ENCODE measurements around the gene PPP1R17. TPM values are rescaled to one million over a fixed set of nuclear protein-coding genes. Genes with fewer than 3 reads are reported as not detected.

Gene PPP1R17
- total and polyA plus RNA-seq, 2 donors (not counting 3 experiments of a cell fraction or from before 2014, with no cell fraction given) = not detected

- Histone ChIP-seq H4K20me1 (replicated peaks; ENCODE audit: control insufficient read depth, extremely low read depth, insufficient read depth, low read length) (no peaks in the 10 kb centered on the region), H3K27me3 (ENCODE audit: control insufficient read depth in 2 of 2, insufficient read depth in 2 of 2, low read length in 2 of 2) (no peaks in the 10 kb centered on the region), H3K4me2 (ENCODE audit: insufficient read depth, low read length) (no peak overlapping the region), H3K9me1 (replicated peaks; ENCODE audit: control insufficient read depth, extremely low read depth, insufficient read depth, low read length) (no peaks in the 10 kb centered on the region), H3K9me3 (replicated peaks; ENCODE audit: control insufficient read depth, insufficient read depth, low read length) (no peaks in the 10 kb centered on the region), H3K4me1 (ENCODE audit: control insufficient read depth, extremely low read depth, insufficient read depth, low read length) (no peaks in the 10 kb centered on the region), H3K4me3 (replicated peaks in 1 of 3; ENCODE audit: insufficient read depth in 1 of 3, low read depth in 1 of 3, low read length in 3 of 3) (no peak overlapping the region), H3K9ac (replicated peaks; ENCODE audit: extremely low read depth, insufficient read depth, low read length) (no peak overlapping the region), H2AFZ (ENCODE audit: low read depth, low read length) (no peak overlapping the region), H3K79me2 (ENCODE audit: control insufficient read depth, insufficient read depth, low read length) (no peaks in the 10 kb centered on the region), H3K36me3 (ENCODE audit: control insufficient read depth in 2 of 2, extremely low read depth in 1 of 2, insufficient read depth in 2 of 2, low read length in 2 of 2) (no peaks in the 10 kb centered on the region), H3K27ac (ENCODE audit: insufficient read depth, low read depth, low read length) (no peak overlapping the region)
- ChIA-PET CTCF (no interaction called here), POLR2A (no interaction called here)
- dilution Hi-C loops (cut with MboI; ENCODE audit: extremely low pct_ligation_motif_present, low sequenced_read_pairs) (no loop called here), intact Hi-C loops (cut with micrococcal nuclease) (no loop called here)
- no peak for TF ChIP-seq FOS (IDR thresholded peaks at IDR 0.05; ENCODE audit: borderline replicate concordance, insufficient read depth, low read length)
- TF ChIP-seq EZH2 (IDR thresholded peaks at IDR 0.05; ENCODE audit: borderline replicate concordance, low read depth, low read length, severe bottlenecking) = no peak
- no peak for TF ChIP-seq GATA2 (IDR thresholded peaks at IDR 0.05; ENCODE audit: insufficient read depth, insufficient read length, low read depth, low read length)
- no TSS peak for BruUV-seq (replicated peaks)
- no peak for DNase-seq (ENCODE audit: low read depth, low spot score)
- FAIRE-seq = no peak
Measured at GRCh38 chr7:31716355-31716754, 29.3 kb downstream of the PPP1R17 start.

DNA sequence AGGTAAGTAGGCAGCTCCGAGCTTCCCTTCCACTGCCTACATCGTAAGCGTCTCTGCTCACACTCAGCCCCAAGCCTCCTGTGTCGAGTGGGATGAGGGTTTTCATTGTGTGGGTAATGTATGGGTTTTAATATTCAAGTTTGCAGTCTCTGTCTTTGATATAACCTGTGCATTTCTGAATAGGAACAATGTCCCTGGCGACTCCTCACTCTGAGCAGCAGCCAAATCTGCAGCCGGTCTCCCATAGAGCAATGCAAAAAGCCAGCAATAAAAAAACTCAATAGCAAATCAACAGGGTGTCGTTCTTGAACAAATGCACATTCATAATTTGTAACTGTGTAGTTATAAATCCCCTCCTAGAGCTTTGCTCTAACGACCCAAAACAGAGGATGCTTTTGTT is 33.4 kb downstream of the PPP1R17 start:
- H3K9me1 ChIP-seq (replicated peaks; ENCODE audit: control insufficient read depth, extremely low read depth, insufficient read depth, low read length) = no peaks in the 10 kb centered on the region
- peaks cover 4% of the 10 kb centered on the region for H3K4me1 ChIP-seq (ENCODE audit: control insufficient read depth, extremely low read depth, insufficient read depth, low read length)
- dilution Hi-C loops (cut with MboI; ENCODE audit: extremely low pct_ligation_motif_present, low sequenced_read_pairs) = no loop called here
- no peak for FAIRE-seq
- H2AFZ ChIP-seq (ENCODE audit: low read depth, low read length) = no peak overlapping the region
- BruUV-seq (replicated peaks) = no TSS peak
- DNase-seq (ENCODE audit: low read depth, low spot score) = no peak
- ChIA-PET POLR2A (no interaction called here), CTCF (no interaction called here)
- no peak overlapping the region for H3K4me3 ChIP-seq (replicated peaks in 1 of 3; ENCODE audit: insufficient read depth in 1 of 3, low read depth in 1 of 3, low read length in 3 of 3)
- no peak overlapping the region for H3K4me2 ChIP-seq (ENCODE audit: insufficient read depth, low read length)
- H3K27ac ChIP-seq (ENCODE audit: insufficient read depth, low read depth, low read length) = no peak overlapping the region
- no peaks in the 10 kb centered on the region for H3K79me2 ChIP-seq (ENCODE audit: control insufficient read depth, insufficient read depth, low read length)
- no peaks in the 10 kb centered on the region for H4K20me1 ChIP-seq (replicated peaks; ENCODE audit: control insufficient read depth, extremely low read depth, insufficient read depth, low read length)
- no peaks in the 10 kb centered on the region for H3K36me3 ChIP-seq (ENCODE audit: control insufficient read depth in 2 of 2, extremely low read depth in 1 of 2, insufficient read depth in 2 of 2, low read length in 2 of 2)
- intact Hi-C loops (cut with micrococcal nuclease) = no loop called here
- peaks cover 0 to 2% of the 10 kb centered on the region in 2 experiments for H3K27me3 ChIP-seq (ENCODE audit: control insufficient read depth in 2 of 2, insufficient read depth in 2 of 2, low read length in 2 of 2)
- TF ChIP-seq GATA2 (IDR thresholded peaks at IDR 0.05; ENCODE audit: insufficient read depth, insufficient read length, low read depth, low read length) (no peak), MAX (IDR thresholded peaks at IDR 0.05; ENCODE audit: insufficient read depth, insufficient read length) (no peak), EZH2 (IDR thresholded peaks at IDR 0.05; ENCODE audit: borderline replicate concordance, low read depth, low read length, severe bottlenecking) (no peak), POLR2AphosphoS5 (IDR thresholded peaks at IDR 0.05; ENCODE audit: insufficient read depth, low read depth, low read length) (no peak), JUN (IDR thresholded peaks at IDR 0.05; ENCODE audit: borderline replicate concordance, insufficient read depth, insufficient read length, low read depth) (no peak), POLR2A (IDR thresholded peaks at IDR 0.05; ENCODE audit: low read depth, low read length) (no peak), MYC (IDR thresholded peaks at IDR 0.05; ENCODE audit: low read depth, low read length) (no peak), FOS (IDR thresholded peaks at IDR 0.05; ENCODE audit: borderline replicate concordance, insufficient read depth, low read length) (no peak)
- TF ChIP-seq, protein P1, sequence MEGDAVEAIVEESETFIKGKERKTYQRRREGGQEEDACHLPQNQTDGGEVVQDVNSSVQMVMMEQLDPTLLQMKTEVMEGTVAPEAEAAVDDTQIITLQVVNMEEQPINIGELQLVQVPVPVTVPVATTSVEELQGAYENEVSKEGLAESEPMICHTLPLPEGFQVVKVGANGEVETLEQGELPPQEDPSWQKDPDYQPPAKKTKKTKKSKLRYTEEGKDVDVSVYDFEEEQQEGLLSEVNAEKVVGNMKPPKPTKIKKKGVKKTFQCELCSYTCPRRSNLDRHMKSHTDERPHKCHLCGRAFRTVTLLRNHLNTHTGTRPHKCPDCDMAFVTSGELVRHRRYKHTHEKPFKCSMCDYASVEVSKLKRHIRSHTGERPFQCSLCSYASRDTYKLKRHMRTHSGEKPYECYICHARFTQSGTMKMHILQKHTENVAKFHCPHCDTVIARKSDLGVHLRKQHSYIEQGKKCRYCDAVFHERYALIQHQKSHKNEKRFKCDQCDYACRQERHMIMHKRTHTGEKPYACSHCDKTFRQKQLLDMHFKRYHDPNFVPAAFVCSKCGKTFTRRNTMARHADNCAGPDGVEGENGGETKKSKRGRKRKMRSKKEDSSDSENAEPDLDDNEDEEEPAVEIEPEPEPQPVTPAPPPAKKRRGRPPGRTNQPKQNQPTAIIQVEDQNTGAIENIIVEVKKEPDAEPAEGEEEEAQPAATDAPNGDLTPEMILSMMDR (IDR thresholded peaks at IDR 0.05; ENCODE audit: extremely low read depth in 1 of 2, insufficient read depth in 1 of 2, low read depth in 1 of 2, low read length in 2 of 2) = no peak
- no peaks in the 10 kb centered on the region for H3K9me3 ChIP-seq (replicated peaks; ENCODE audit: control insufficient read depth, insufficient read depth, low read length)
- H3K9ac ChIP-seq (replicated peaks; ENCODE audit: extremely low read depth, insufficient read depth, low read length) = no peak overlapping the region
